Left ventricle myocardium superior (tissue), 1 donor: ENCODE measurements around the gene FOS. TPM values are rescaled to one million over a fixed set of nuclear protein-coding genes. Genes with fewer than 3 reads are reported as not detected.
A peak's percentile ranks its signal among the peaks of the same experiment; 100 is the strongest.
"Not testable (repeated sequence)": the region's sequence is repeated elsewhere in the genome, so short reads cannot be mapped to it uniquely, and the experiment has no call there.

ENCODE experiments used
- ATAC-seq: fragments of 200-7000 bp; cut with Tn5 transposase; one replicate; pipeline ENCODE4 v1.9.1; 2020; ENCODE audit warnings: mild to moderate bottlenecking, moderate library complexity
- DNase-seq: peaks from one replicate; pipeline ENCODE4 v3.0.0-alpha.2; 2020
- intact Hi-C: fragments of 100-400 bp; cut with micrococcal nuclease; formaldehyde crosslinking; loops from one replicate; pipeline ENCODE4 v1.11.0; 2022
- total RNA-seq: library from RNA; stranded (reverse); fragmentation: NEBNext Ultra II Directional; extraction: Animal tissue kit (Norgen Biotek cat#: 25700); gene quantifications from one replicate; pipeline ENCODE4 v1.2.1, GENCODE V29; 2021
- donor health status: DM: no; HTN: yes; CAD: no; lungs with severe emphysema.

FOS gene
- total RNA-seq, 1 donor from 2014 or later = 25.4 TPM

DNA sequence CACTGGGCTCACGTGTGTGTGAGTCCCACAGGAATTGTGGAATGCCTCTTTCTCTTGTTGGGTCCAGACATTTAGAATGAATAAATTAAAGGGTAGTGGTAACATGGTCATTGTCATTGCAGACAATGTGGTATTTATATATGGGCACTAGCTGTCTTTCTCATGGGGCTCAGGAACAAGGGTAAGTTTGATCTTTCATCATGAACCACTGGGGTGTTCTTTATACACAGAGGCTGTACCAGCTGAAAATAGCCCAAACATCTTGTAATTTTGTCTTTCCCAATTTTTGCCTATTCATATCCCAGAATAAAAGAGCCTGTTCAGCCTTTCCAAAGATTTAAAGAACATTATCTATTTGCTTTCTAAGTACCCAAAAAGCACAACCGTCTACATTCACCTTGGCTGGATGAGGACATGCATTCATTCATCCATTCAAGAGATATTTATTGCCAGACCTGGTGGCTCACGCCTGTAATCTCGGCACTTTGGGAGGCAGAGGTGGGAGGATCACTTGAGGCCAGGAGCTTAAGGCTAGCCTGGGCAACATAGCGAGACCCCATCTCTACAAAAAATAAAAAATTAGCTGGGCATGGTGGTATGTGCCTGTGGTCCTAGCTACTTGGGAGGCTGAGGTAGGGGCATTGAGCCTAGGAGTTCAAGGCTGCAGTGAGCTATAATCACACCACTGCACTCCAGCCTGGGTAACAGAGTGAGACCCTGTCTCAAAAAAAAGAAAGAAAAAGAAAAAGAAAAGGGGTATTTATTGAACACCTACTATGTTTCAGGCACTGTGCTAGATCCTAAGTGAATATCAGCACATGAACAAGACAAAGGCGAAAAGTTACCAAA lies 4.4 kb upstream of the FOS start:
- intact Hi-C loops = no loop called here
- DNase-seq = no peak
- ATAC-seq = no peak

DNA sequence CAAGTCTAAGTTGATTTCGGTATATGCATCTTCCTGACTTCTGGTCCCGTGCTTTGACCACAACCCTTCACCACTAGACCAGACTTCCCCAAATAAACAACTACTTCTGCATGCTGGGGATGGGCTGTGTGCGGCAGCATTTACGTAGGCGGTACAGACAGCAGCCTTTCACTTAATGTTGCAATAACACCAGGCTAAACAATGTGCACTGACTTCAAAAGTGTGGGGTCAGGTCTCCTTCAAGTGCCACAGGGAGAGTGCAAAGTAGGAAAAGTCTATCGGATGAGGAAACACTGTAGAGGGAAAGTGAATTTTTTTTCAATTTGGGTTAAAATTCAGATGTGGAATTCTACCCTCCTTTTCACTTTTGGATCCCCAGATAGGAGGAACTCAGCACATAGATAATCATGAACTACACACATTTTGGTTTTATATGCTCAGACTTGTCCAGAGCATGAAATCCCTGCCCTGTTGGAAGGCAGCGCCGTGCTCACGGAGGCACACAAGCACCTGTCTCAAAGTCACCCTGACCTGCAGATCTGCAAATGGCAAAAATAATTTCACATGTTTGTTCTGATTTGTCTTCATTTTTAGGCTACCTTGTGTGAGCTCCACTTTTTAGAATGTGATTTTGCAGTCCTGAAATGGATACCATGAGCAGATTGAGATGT lies 3.6 kb upstream of the FOS start:
- intact Hi-C loops = no loop called here
- DNase-seq (peak; percentile 52), ATAC-seq (no peak)

DNA sequence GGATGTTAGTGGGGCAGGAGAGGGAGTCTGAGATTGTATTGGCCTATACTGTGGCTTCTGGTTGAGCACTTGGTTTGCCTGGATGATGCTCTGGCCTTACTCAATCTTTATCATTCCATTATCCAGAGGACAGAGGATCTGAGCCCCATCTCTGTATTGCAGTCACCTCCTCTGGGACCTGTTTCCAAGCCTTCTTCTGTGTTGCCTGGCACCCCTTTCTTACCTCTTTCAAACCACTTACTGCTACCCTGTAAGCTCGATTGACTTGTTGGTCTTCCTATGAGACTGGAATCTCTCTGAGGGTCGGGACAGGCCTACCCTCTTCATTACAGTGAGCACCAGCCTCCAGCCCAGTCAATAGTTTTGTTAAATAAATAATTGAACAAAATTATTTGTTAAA lies 3.0 kb upstream of the FOS start:
- intact Hi-C loops = no loop called here
- DNase-seq (no peak), ATAC-seq (no peak)

DNA sequence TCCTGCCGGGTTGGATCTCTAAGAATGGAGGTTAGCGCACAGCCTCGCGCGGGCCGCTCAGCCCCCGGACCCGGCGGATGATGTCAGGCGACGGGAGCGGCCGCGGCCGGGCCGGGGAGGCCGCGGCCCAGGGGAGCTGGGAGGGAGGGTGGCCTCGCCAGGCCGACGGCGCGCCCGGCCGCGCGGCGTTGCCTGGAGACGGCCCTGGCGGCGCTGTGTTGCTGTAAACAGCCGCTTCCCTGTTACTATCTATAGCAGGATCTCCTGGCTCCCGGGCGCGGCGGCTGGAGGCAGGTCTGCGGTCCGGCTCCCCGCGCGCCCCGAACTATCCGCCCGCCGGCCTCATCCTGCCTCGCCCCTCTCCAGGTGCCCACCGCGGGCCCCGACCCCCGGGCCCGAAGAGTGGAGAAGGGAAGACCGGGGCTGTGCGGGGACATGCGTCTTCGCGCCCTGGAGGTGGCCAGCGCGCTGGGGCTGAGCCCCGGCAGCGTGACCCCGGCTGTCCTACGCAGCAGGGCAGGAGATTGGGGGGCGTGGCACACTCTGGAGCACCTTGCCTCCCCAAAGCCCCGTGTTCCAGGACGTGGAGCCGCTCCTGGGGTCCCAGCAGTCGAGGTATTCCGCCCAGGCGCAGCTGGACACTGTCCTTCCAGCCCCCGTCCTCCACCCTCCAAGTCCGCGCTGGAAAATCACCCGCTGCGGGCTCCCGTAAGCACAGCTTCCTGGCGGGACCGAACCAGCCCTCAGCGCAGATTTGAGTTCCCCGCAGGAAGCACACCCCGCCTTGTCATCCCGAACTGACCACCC lies 1.4 kb upstream of the FOS start:
- DNase-seq (peak; percentile 95), ATAC-seq (peak; percentile 83)
- intact Hi-C loops = no loop called here

DNA sequence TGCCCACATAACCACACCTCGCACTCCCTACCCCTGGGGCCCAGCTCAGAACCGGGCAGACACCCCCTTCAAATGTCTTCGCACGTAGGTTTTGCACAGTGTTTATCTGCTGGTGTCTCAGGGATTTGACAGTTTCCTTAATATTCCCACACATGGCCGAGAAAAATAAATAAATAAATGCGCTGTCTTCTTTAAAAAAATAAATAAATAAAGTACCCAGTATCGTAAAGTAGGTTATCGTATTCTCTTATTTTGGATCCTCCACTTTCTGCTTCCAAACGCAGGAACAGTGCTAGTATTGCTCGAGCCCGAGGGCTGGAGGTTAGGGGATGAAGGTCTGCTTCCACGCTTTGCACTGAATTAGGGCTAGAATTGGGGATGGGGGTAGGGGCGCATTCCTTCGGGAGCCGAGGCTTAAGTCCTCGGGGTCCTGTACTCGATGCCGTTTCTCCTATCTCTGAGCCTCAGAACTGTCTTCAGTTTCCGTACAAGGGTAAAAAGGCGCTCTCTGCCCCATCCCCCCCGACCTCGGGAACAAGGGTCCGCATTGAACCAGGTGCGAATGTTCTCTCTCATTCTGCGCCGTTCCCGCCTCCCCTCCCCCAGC lies 710 bp upstream of the FOS start:
- ATAC-seq (no peak), DNase-seq (no peak)
- intact Hi-C loops = no loop called here

DNA sequence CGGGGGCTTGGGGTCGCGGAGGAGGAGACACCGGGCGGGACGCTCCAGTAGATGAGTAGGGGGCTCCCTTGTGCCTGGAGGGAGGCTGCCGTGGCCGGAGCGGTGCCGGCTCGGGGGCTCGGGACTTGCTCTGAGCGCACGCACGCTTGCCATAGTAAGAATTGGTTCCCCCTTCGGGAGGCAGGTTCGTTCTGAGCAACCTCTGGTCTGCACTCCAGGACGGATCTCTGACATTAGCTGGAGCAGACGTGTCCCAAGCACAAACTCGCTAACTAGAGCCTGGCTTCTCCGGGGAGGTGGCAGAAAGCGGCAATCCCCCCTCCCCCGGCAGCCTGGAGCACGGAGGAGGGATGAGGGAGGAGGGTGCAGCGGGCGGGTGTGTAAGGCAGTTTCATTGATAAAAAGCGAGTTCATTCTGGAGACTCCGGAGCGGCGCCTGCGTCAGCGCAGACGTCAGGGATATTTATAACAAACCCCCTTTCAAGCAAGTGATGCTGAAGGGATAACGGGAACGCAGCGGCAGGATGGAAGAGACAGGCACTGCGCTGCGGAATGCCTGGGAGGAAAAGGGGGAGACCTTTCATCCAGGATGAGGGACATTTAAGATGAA lies 630 bp downstream of the FOS start:
- DNase-seq (peak; percentile 80), ATAC-seq (peak; percentile 19)
- intact Hi-C loops = no loop called here

DNA sequence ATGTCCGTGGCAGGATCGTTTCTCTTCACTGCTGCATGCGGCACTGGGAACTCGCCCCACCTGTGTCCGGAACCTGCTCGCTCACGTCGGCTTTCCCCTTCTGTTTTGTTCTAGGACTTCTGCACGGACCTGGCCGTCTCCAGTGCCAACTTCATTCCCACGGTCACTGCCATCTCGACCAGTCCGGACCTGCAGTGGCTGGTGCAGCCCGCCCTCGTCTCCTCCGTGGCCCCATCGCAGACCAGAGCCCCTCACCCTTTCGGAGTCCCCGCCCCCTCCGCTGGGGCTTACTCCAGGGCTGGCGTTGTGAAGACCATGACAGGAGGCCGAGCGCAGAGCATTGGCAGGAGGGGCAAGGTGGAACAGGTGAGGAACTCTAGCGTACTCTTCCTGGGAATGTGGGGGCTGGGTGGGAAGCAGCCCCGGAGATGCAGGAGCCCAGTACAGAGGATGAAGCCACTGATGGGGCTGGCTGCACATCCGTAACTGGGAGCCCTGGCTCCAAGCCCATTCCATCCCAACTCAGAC lies 1.2 kb downstream of the FOS start:
- peak; percentile 52 for DNase-seq
- no peak for ATAC-seq
- intact Hi-C loops = no loop called here

DNA sequence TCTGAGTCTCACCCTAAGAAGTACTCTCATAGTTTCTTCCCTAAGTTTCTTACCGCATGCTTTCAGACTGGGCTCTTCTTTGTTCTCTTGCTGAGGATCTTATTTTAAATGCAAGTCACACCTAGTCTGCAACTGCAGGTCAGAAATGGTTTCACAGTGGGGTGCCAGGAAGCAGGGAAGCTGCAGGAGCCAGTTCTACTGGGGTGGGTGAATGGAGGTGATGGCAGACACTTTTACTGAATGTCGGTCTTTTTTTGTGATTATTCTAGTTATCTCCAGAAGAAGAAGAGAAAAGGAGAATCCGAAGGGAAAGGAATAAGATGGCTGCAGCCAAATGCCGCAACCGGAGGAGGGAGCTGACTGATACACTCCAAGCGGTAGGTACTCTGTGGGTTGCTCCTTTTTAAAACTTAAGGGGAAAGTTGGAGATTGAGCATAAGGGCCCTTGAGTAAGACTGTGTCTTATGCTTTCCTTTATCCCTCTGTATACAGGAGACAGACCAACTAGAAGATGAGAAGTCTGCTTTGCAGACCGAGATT lies 1.7 kb downstream of the FOS start:
- no peak for ATAC-seq
- DNase-seq = no peak
- intact Hi-C loops = no loop called here

DNA sequence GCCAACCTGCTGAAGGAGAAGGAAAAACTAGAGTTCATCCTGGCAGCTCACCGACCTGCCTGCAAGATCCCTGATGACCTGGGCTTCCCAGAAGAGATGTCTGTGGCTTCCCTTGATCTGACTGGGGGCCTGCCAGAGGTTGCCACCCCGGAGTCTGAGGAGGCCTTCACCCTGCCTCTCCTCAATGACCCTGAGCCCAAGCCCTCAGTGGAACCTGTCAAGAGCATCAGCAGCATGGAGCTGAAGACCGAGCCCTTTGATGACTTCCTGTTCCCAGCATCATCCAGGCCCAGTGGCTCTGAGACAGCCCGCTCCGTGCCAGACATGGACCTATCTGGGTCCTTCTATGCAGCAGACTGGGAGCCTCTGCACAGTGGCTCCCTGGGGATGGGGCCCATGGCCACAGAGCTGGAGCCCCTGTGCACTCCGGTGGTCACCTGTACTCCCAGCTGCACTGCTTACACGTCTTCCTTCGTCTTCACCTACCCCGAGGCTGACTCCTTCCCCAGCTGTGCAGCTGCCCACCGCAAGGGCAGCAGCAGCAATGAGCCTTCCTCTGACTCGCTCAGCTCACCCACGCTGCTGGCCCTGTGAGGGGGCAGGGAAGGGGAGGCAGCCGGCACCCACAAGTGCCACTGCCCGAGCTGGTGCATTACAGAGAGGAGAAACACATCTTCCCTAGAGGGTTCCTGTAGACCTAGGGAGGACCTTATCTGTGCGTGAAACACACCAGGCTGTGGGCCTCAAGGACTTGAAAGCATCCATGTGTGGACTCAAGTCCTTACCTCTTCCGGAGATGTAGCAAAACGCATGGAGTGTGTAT lies 2.4 kb downstream of the FOS start:
- ATAC-seq (no peak), DNase-seq (no peak)
- intact Hi-C loops = no loop called here

DNA sequence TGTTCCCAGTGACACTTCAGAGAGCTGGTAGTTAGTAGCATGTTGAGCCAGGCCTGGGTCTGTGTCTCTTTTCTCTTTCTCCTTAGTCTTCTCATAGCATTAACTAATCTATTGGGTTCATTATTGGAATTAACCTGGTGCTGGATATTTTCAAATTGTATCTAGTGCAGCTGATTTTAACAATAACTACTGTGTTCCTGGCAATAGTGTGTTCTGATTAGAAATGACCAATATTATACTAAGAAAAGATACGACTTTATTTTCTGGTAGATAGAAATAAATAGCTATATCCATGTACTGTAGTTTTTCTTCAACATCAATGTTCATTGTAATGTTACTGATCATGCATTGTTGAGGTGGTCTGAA lies 3.0 kb downstream of the FOS start:
- intact Hi-C loops = no loop called here
- ATAC-seq (no peak), DNase-seq (no peak)

DNA sequence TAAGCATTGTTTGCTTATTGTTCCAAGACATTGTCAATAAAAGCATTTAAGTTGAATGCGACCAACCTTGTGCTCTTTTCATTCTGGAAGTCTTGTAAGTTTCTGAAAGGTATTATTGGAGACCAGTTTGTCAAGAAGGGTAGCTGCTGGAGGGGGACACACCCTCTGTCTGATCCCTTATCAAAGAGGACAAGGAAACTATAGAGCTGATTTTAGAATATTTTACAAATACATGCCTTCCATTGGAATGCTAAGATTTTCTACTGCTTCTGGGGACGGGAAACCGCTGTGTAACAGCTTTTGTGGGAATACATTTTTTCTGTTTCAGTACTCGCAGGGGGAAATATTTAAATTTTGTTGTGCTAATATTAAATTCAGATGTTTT lies 3.5 kb downstream of the FOS start:
- ATAC-seq (no peak), DNase-seq (no peak)
- intact Hi-C loops = no loop called here

DNA sequence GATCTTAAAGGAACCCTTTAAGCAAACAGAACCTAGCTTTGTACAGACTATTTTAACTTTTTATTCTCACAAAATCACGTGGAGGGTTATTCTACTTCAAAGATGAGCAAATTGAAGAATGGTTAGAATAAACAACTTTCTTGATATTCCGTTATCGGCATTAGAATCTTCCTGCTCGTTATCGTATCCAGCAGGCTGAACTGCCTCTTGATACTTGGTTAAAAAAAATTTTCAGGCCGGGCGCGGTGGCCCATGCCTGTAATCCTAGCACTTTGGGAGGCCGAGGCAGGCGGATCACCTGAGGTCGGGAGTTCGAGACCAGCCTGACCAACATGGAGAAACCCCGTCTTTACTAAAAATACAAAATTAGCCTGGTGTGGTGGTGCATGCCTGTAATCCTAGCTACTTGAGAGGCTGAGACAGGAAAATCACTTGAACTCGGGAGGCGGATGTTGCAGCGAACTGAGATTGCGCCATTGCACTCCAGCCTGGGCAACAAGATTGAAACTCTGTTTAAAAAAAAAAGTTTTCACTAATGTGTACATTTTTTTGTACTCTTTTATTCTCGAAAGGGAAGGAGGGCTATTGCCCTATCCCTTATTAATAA lies 4.0 kb downstream of the FOS start:
- DNase-seq, ATAC-seq, intact Hi-C loops: not testable (repeated sequence)

DNA sequence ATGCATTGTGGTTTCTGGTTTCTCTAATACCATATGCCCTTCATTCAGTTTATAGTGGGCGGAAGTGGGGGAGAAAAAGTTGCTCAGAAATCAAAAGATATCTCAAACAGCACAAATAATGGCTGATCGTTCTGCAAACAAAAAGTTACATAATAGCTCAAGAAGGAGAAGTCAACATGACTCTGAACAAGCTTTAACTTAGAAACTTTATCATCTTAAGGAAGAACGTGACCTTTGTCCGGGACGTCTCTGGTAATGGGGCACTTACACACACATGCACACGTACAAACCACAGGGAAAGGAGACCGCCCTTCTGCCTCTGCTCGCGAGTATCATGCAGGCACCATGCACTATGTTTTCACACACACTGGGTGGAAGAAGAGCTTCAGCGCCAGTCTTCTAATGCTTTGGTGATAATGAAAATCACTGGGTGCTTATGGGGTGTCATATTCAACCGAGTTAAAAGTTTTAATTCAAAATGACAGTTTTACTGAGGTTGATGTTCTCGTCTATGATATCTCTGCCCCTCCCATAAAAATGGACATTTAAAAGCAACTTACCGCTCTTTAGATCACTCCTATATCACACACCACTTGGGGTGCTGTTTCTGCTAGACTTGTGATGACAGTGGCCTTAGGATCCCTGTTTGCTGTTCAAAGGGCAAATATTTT lies 4.7 kb downstream of the FOS start:
- intact Hi-C loops = no loop called here
- no peak for ATAC-seq
- DNase-seq = no peak

DNA sequence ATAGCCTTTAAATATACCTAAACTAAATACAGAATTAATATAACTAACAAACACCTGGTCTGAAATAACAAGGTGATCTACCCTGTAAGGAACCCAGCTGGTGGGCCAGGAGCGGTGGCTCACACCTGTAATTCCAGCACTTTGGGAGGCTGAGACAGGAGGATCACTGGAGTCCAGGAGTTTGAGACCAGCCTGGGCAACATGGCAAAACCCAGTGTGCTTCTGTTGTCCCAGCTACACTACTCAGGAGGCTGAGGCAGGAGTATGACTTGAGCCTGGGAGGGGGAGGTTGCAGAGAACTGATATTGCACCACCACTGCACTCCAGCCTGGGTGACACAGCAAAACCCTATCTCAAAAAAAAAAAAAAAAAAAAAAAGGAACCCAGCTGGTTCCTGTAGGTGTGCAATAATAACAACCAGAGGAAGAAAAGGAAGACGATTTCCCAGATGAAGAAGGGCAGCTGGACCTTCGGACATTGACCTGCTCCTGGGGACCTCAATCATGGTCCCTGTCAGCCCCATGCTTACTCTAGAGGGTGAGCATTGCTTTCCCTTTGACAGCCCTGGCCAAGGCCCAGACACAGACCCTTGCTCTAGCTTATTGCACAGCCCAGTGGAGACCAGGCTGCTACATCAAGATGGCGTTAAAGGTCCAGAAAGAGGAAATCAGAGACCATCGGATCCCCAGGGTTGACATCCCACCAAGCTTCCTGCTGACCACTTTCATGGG lies 5.4 kb downstream of the FOS start:
- DNase-seq (no peak), ATAC-seq (no peak)
- intact Hi-C loops = no loop called here

DNA sequence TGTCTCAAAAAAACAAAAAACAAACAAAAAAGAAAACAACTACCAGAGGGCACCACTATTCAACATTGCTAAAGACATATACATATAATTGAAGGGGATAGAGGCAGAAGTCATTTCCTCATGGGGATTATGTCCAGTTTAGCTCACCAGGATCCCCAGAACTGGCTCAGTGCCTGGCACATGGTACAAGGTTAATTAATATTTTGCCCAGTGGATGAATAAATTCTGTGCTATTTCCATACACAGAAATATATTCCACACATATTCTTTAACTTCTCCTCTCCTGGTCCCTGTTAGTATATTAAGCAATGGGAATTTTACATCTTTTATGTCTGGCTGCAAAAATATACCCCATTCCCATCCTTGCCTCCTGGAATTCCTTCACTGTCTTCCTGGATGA lies 6.7 kb downstream of the FOS start:
- intact Hi-C loops = no loop called here
- no peak for ATAC-seq
- no peak for DNase-seq

DNA sequence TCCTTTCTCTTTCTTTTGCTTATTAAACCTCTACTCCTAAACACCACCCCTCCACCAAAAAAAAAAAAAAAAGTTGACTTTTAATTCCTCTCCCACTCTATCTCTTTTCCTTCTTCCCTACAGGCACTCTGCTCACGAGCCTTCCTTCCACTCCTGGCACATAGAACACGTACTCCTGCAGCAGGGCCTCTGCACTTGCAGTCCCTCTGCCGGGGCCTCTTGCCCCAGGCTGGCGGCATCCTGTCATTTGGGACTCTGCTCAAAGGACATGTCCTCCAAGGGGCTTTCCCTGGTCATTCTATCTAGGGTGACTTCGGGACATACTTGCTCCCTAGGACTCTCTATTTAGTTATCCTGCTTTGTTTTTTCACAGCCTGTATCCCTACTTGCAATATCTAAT lies 7.7 kb downstream of the FOS start:
- peak; percentile 88 for ATAC-seq
- intact Hi-C loops = no loop called here
- DNase-seq = peak; percentile 74
